ENCODE measurements around the gene LSM3. TPM values are rescaled to one million over a fixed set of nuclear protein-coding genes. Genes with fewer than 3 reads are reported as not detected.

The LSM3 gene
- total and polyA plus RNA-seq, 9 donors: 7.9 to 18.6 (median 10.8) TPM

- Histone ChIP-seq H3K27ac (no peak overlapping the region), H3K4me1 (ENCODE audit: insufficient read depth) (peaks cover 8% of the 10 kb centered on the region), H3K36me3 (no peaks in the 10 kb centered on the region), H3K27me3 (no peaks in the 10 kb centered on the region), H3K9me3 (no peaks in the 10 kb centered on the region), H3K4me3 (no peak overlapping the region)
- no peak for TF ChIP-seq POLR2A (IDR thresholded peaks at IDR 0.05)
- TF ChIP-seq EP300 (IDR thresholded peaks at IDR 0.05): no peak
- TF ChIP-seq, protein P1, sequence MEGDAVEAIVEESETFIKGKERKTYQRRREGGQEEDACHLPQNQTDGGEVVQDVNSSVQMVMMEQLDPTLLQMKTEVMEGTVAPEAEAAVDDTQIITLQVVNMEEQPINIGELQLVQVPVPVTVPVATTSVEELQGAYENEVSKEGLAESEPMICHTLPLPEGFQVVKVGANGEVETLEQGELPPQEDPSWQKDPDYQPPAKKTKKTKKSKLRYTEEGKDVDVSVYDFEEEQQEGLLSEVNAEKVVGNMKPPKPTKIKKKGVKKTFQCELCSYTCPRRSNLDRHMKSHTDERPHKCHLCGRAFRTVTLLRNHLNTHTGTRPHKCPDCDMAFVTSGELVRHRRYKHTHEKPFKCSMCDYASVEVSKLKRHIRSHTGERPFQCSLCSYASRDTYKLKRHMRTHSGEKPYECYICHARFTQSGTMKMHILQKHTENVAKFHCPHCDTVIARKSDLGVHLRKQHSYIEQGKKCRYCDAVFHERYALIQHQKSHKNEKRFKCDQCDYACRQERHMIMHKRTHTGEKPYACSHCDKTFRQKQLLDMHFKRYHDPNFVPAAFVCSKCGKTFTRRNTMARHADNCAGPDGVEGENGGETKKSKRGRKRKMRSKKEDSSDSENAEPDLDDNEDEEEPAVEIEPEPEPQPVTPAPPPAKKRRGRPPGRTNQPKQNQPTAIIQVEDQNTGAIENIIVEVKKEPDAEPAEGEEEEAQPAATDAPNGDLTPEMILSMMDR (IDR thresholded peaks at IDR 0.05): no peak
- intact Hi-C loops (cut with DNase I): no loop called here
- DNase-seq: peak in 1 of 5 donors; percentile 17
- WGBS, 3 donors: 88 to 90% (median 90%) methylated on average over 10 of the region's 10 CpGs
These were observed 32.1 kb upstream of the LSM3 start for GRCh38 chr3:14146381-14147065.

DNA sequence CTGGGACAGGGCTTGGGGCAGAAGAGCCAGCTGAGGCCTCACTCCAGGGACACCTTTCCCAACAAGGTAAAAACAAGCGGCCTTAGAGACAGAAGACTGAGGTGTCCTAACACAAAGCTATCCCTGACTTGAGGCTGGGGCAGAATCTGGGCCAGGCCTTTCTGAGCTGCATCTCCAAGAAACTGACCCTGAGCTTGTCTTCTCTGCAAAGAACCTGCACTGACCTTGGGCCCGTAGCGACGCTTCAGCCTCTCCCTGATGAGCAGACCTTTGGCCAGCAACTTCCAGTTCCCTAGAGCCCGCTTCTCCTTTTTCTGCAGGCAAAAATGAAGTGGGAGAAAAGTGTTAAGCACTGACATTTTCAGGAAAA is 31.6 kb upstream of the LSM3 start:
- peaks cover 8% of the 10 kb centered on the region for H3K4me1 ChIP-seq (ENCODE audit: insufficient read depth)
- H3K36me3 ChIP-seq: no peaks in the 10 kb centered on the region
- WGBS, 3 donors: 67 to 77% (median 75%) methylated on average over 5 of the region's 5 CpGs
- TF ChIP-seq, protein P1 (IDR thresholded peaks at IDR 0.05): no peak
- TF ChIP-seq POLR2A (IDR thresholded peaks at IDR 0.05) (no peak), EP300 (IDR thresholded peaks at IDR 0.05) (no peak)
- no peaks in the 10 kb centered on the region for H3K27me3 ChIP-seq
- intact Hi-C loops (cut with DNase I): no loop called here
- no peaks in the 10 kb centered on the region for H3K9me3 ChIP-seq
- no peak for DNase-seq
- H3K4me3 ChIP-seq: no peak overlapping the region
- no peak overlapping the region for H3K27ac ChIP-seq

- Histone ChIP-seq H3K27ac (no peak overlapping the region), H3K4me1 (ENCODE audit: insufficient read depth) (peaks cover 8% of the 10 kb centered on the region), H3K27me3 (no peaks in the 10 kb centered on the region), H3K36me3 (no peaks in the 10 kb centered on the region), H3K4me3 (no peak overlapping the region), H3K9me3 (no peaks in the 10 kb centered on the region)
- DNase-seq: peak in 1 of 5 donors; percentile 15
- intact Hi-C loops (cut with DNase I): no loop called here
- 83 to 87% (median 86%) methylated on average over 12 of the region's 12 CpGs for WGBS, 3 donors
- TF ChIP-seq, protein P1 (IDR thresholded peaks at IDR 0.05): no peak
- TF ChIP-seq POLR2A (IDR thresholded peaks at IDR 0.05): no peak
- TF ChIP-seq EP300 (IDR thresholded peaks at IDR 0.05): no peak
These were observed 31.0 kb upstream of the LSM3 start for GRCh38 chr3:14147617-14148016.

DNA sequence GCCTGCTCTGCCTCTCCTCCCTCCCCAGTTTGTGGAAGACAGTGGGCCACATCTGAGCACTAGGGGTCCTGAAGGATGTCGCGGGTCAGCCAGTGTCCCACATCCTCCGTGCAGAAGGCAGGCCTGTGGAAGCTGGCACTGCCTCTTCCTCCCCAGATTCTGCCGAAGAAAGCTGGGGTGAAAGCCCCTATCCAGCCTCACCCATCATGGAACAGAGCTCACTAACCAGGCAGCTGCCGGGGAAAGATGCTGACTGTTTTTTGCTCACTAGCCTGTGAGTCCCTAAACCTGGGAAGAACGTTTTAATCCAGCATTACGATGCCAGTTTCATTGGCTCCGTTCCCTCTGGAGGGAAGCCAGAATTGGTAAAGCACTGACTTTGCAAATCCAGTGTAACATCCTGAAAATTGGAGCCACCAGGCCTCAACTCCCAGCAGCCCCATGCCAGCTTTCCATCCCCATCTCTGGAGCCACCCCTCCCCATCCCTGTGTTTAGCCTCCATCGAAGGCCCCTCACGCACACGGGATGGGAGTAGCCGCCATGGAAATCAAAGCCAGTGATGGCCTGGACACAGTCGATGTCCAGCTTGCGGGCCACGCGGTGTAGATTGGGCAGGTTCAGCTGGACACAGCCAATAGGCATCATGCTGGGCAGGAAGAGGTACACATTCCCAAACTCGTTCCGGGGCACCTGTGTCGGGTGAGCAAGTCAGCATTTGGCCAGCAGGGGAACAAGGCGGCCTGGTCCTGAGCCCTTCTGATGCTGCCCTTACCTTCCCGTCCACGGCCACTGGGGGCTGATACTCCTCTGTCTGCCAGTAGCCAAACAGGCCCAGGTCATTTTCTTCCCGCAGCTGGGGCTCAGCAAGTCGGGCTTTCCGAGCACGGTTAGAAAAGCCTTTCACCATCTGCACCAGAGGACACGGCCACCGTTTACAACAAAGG is 30.3 kb upstream of the LSM3 start:
- intact Hi-C loops (cut with DNase I): no loop called here
- Histone ChIP-seq H3K9me3 (no peaks in the 10 kb centered on the region), H3K36me3 (no peaks in the 10 kb centered on the region), H3K27ac (no peak overlapping the region), H3K4me1 (ENCODE audit: insufficient read depth) (peaks cover 7% of the 10 kb centered on the region), H3K27me3 (no peaks in the 10 kb centered on the region), H3K4me3 (no peak overlapping the region)
- TF ChIP-seq, protein P1 (IDR thresholded peaks at IDR 0.05): no peak
- no peak for TF ChIP-seq EP300 (IDR thresholded peaks at IDR 0.05)
- DNase-seq: peak in 2 of 5 donors; percentile 33 to 37
- WGBS, 3 donors: 76 to 83% (median 81%) methylated on average over 27 to 28 of the region's 28 CpGs

Measured in ovary (tissue), 9 donors.